ENCODE data around the gene MMP20.
A peak's percentile ranks its signal among the peaks of the same experiment; 100 is the strongest.

The MMP20 gene

GRCh38 chr11:102559839-102560238, 65.3 kb downstream of the MMP20 start:
- DNase-seq (ENCODE audit: low read depth), result no peak

GRCh38 chr11:102555091-102555490, 70.0 kb downstream of the MMP20 start:
- DNase-seq (ENCODE audit: low read depth), result no peak

GRCh38 chr11:102553835-102554282, 71.3 kb downstream of the MMP20 start:
- no peak for DNase-seq (ENCODE audit: low read depth)

GRCh38 chr11:102552447-102553194, 72.5 kb downstream of the MMP20 start:
- no peak for DNase-seq (ENCODE audit: low read depth)

GRCh38 chr11:102552020-102552419, 73.1 kb downstream of the MMP20 start:
- DNase-seq (ENCODE audit: low read depth), result no peak

- no peak for DNase-seq (ENCODE audit: low read depth)
Measured at GRCh38 chr11:102551169-102551781, 73.9 kb downstream of the MMP20 start.

- DNase-seq (ENCODE audit: low read depth), result no peak
Measured at GRCh38 chr11:102546923-102547471, 78.1 kb downstream of the MMP20 start.

- DNase-seq (ENCODE audit: low read depth), result no peak
Measured at GRCh38 chr11:102546427-102546826, 78.7 kb downstream of the MMP20 start.

- no peak for DNase-seq (ENCODE audit: low read depth)
Measured at GRCh38 chr11:102545701-102546100, 79.4 kb downstream of the MMP20 start.

GRCh38 chr11:102544594-102544993, 80.5 kb downstream of the MMP20 start:
- no peak for DNase-seq (ENCODE audit: low read depth)

- no peak for DNase-seq (ENCODE audit: low read depth)
Measured at GRCh38 chr11:102539567-102539966, 85.6 kb downstream of the MMP20 start.

- no peak for DNase-seq (ENCODE audit: low read depth)
Measured at GRCh38 chr11:102538932-102539331, 86.2 kb downstream of the MMP20 start.

- DNase-seq (ENCODE audit: low read depth), result no peak
Measured at GRCh38 chr11:102534261-102534872, 90.8 kb downstream of the MMP20 start.

GRCh38 chr11:102530558-102530957, 94.6 kb downstream of the MMP20 start, which contains the start of gene MMP7:
Gene MMP7, minus strand, starts transcription at chr11:102530747. Its CDS starts 47 bp downstream, at chr11:102530700.
- DNase-seq (ENCODE audit: low read depth), result peak; percentile 59

GRCh38 chr11:102528618-102529017, 96.5 kb downstream of the MMP20 start:
- no peak for DNase-seq (ENCODE audit: low read depth)

GRCh38 chr11:102527684-102528083, 97.4 kb downstream of the MMP20 start:
- no peak for DNase-seq (ENCODE audit: low read depth)

- no peak for DNase-seq (ENCODE audit: low read depth)
Measured at GRCh38 chr11:102527041-102527440, 98.1 kb downstream of the MMP20 start.
